SK-N-SH treated with all-trans-retinoic acid at 6 μM for 48 hours (cell line): ENCODE data around the gene LCN1.

Source experiments
- ATAC-seq: fragments of 200-7000 bp; cut with Tn5 transposase; 3 replicates; pipeline ENCODE4 v1.9.1; 2020; ENCODE audit warnings: mild to moderate bottlenecking, moderate library complexity
- ARNTL ChIP-seq: fragments of 450-650 bp; formaldehyde crosslinking; IDR thresholded peaks from 2 replicates; pipeline ENCODE4 v1.5.0; 2020; ENCODE audit warnings: low read depth, mild to moderate bottlenecking, moderate library complexity, borderline replicate concordance
- BACH2 ChIP-seq: fragments of 250-450 bp; sonication (Bioruptor Pico); IDR thresholded peaks from 2 replicates; pipeline ENCODE4 v1.9.0; 2021; ENCODE audit warnings: mild to moderate bottlenecking, borderline replicate concordance
- CREB5 ChIP-seq: fragments of 250-450 bp; sonication (Bioruptor Pico); IDR thresholded peaks from 2 replicates; pipeline ENCODE4 v1.5.1; 2020; ENCODE audit warnings: low read depth, mild to moderate bottlenecking, moderate library complexity
- CSDC2 ChIP-seq: fragments of 250-450 bp; sonication (Bioruptor Pico); IDR thresholded peaks from 2 replicates; pipeline ENCODE4 v1.5.0; 2020; ENCODE audit warnings: mild to moderate bottlenecking, moderate library complexity
- ESRRG ChIP-seq: fragments of 250-450 bp; sonication (Bioruptor Pico); IDR thresholded peaks from 2 replicates; pipeline ENCODE4 v1.6.1; 2021; ENCODE audit warnings: mild to moderate bottlenecking
- GLIS3 ChIP-seq: fragments of 250-450 bp; sonication (Bioruptor Pico); IDR thresholded peaks from 2 replicates; pipeline ENCODE4 v1.5.0; 2020; ENCODE audit warnings: mild to moderate bottlenecking, moderate library complexity
- ISL1 ChIP-seq: fragments of 250-450 bp; sonication (Bioruptor Pico); IDR thresholded peaks from 2 replicates; pipeline ENCODE4 v2.1.2; 2022; ENCODE audit warnings: mild to moderate bottlenecking, moderate library complexity
- OSR1 ChIP-seq: fragments of 250-450 bp; sonication (Bioruptor Pico); IDR thresholded peaks from 2 replicates; pipeline ENCODE4 v1.8.0; 2022; ENCODE audit warnings: moderate library complexity, mild to moderate bottlenecking, inconsistent platforms
- PATZ1 ChIP-seq: fragments of 250-450 bp; sonication (Bioruptor Pico); IDR thresholded peaks from 2 replicates; pipeline ENCODE4 v1.8.0; 2020; ENCODE audit warnings: mild to moderate bottlenecking, moderate library complexity, borderline replicate concordance
- PPARA ChIP-seq: fragments of 250-450 bp; sonication (Bioruptor Pico); IDR thresholded peaks from 2 replicates; pipeline ENCODE4 v1.5.0; 2020; ENCODE audit warnings: mild to moderate bottlenecking, borderline replicate concordance
- RARB ChIP-seq: fragments of 250-450 bp; sonication (Bioruptor Pico); IDR thresholded peaks from 2 replicates; pipeline ENCODE4 v1.8.0; 2021; ENCODE audit warnings: mild to moderate bottlenecking, moderate library complexity
- SNAI2 ChIP-seq: fragments of 250-450 bp; sonication (Bioruptor Pico); IDR thresholded peaks from 2 replicates; pipeline ENCODE4 v1.5.0; 2020; ENCODE audit warnings: mild to moderate bottlenecking, moderate library complexity
- TCF4 ChIP-seq: fragments of 250-450 bp; sonication (Bioruptor Pico); IDR thresholded peaks from 2 replicates; pipeline ENCODE4 v1.8.0; 2021; ENCODE audit warnings: mild to moderate bottlenecking, moderate library complexity, borderline replicate concordance
- TOX ChIP-seq: fragments of 250-450 bp; sonication (Bioruptor Pico); IDR thresholded peaks from 2 replicates; pipeline ENCODE4 v1.8.0; 2021; ENCODE audit warnings: mild to moderate bottlenecking, moderate library complexity, borderline replicate concordance
- ZC3H10 ChIP-seq: fragments of 250-450 bp; sonication (Bioruptor Pico); IDR thresholded peaks from 2 replicates; pipeline ENCODE4 v1.5.1; 2021; ENCODE audit warnings: mild to moderate bottlenecking, moderate library complexity
- ZFP3 ChIP-seq: fragments of 250-450 bp; sonication (Bioruptor Pico); IDR thresholded peaks from 2 replicates; pipeline ENCODE4 v1.5.0; 2020; ENCODE audit warnings: mild to moderate bottlenecking, moderate library complexity
- ZFP30 ChIP-seq: fragments of 450-650 bp; formaldehyde crosslinking; IDR thresholded peaks from 2 replicates; pipeline ENCODE4 v1.5.0; 2022; ENCODE audit warnings: mild to moderate bottlenecking, moderate library complexity
- ZNF565 ChIP-seq: fragments of 450-650 bp; formaldehyde crosslinking; conservative IDR thresholded peaks from 2 replicates; pipeline ENCODE4 v1.5.0; 2020; ENCODE audit warnings: low read depth, mild to moderate bottlenecking, moderate library complexity
- ZNF70 ChIP-seq: fragments of 450-650 bp; formaldehyde crosslinking; IDR thresholded peaks from 2 replicates; pipeline ENCODE4 v1.5.0; 2020; ENCODE audit warnings: mild to moderate bottlenecking, moderate library complexity
- ZNF8 ChIP-seq: fragments of 450-650 bp; formaldehyde crosslinking; IDR thresholded peaks from 2 replicates; pipeline ENCODE4 v1.5.0; 2020; ENCODE audit warnings: mild to moderate bottlenecking, moderate library complexity
- TF ChIP-seq, protein P1 (sequence below): fragments of 250-450 bp; sonication (Bioruptor Pico); IDR thresholded peaks from 2 replicates; pipeline ENCODE4 v1.8.0; 2021; ENCODE audit warnings: low read depth, mild to moderate bottlenecking, moderate library complexity, borderline replicate concordance
- TF ChIP-seq, protein P2 (sequence below): fragments of 250-450 bp; sonication (Bioruptor Pico); IDR thresholded peaks from 2 replicates; pipeline ENCODE4 v1.5.0; 2020; ENCODE audit warnings: mild to moderate bottlenecking, moderate library complexity

LCN1 gene

GRCh38 chr9:135562235-135562745 is 41.0 kb downstream of the LCN1 start:
- TF ChIP-seq ISL1, result no peak
- TF ChIP-seq, protein P1, sequence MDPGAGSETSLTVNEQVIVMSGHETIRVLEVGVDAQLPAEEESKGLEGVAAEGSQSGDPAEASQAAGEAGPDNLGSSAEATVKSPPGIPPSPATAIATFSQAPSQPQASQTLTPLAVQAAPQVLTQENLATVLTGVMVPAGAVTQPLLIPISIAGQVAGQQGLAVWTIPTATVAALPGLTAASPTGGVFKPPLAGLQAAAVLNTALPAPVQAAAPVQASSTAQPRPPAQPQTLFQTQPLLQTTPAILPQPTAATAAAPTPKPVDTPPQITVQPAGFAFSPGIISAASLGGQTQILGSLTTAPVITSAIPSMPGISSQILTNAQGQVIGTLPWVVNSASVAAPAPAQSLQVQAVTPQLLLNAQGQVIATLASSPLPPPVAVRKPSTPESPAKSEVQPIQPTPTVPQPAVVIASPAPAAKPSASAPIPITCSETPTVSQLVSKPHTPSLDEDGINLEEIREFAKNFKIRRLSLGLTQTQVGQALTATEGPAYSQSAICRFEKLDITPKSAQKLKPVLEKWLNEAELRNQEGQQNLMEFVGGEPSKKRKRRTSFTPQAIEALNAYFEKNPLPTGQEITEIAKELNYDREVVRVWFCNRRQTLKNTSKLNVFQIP (CRISPR knock-in tag), result no peak
- TF ChIP-seq ZNF565 (CRISPR knock-in tag), result no peak
- TF ChIP-seq ZC3H10 (CRISPR knock-in tag), result no peak
- TF ChIP-seq PATZ1, result no peak
- no peak for TF ChIP-seq RARB (CRISPR knock-in tag)
- TF ChIP-seq TCF4 (CRISPR knock-in tag), result no peak
- TF ChIP-seq CREB5 (CRISPR knock-in tag), result no peak
- no peak for TF ChIP-seq SNAI2 (CRISPR knock-in tag)
- no peak for TF ChIP-seq ZNF70
- no peak for TF ChIP-seq OSR1 (CRISPR knock-in tag)
- TF ChIP-seq TOX (CRISPR knock-in tag), result no peak
- TF ChIP-seq CSDC2, result no peak
- no peak for TF ChIP-seq GLIS3
- TF ChIP-seq ARNTL (CRISPR knock-in tag), result no peak
- no peak for ATAC-seq

DNA sequence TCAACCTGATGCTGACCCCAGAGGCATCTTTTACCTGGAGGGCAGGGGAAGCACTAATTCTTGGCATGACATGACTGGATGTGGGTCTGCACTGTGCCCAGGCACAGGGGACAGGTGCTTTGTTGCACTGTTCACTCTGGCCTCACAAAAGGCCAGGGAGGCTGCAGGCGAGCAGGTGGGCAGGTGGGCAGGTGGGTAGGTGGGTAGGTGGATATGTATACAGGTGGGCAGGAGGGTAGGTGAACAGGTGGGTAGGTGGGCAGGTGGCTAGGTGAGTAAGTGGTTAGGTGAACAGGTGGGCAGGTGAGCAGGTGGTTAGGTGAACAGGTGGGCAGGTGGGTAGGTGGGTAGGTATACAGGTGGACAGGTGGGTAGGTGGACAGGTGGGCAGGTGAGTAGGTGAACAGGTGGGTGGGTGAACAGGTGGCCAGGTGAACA is 41.8 kb downstream of the LCN1 start:
- no peak for ATAC-seq
- no peak for TF ChIP-seq OSR1 (CRISPR knock-in tag)
- no peak for TF ChIP-seq SNAI2 (CRISPR knock-in tag)
- TF ChIP-seq RARB (CRISPR knock-in tag), result no peak
- TF ChIP-seq TCF4 (CRISPR knock-in tag), result no peak
- no peak for TF ChIP-seq ESRRG (CRISPR knock-in tag)
- no peak for TF ChIP-seq ZNF8
- TF ChIP-seq ZFP30, result no peak
- TF ChIP-seq CSDC2, result no peak
- TF ChIP-seq ZNF70, result no peak
- no peak for TF ChIP-seq PPARA (CRISPR knock-in tag)
- TF ChIP-seq, protein P1 (CRISPR knock-in tag), result no peak

DNA sequence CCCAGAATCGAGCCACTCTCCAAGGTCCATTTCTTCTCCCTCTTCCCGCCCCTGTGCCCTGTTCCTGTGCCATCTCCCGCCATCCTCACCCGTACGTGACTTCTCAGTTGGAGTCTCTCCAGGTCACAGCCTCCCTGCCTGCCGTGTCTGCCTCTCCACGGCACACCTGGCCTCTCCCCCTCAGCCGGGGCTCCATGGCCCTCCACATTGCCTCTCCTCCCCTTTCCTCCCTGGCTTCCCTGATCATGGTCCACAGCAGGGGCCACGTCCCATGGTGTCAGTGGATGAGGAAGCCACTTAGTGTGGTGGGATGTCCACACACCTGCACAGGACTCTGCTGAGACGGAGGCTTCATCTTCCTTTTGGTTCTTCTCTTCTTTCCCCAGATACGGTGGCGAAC is 42.6 kb downstream of the LCN1 start:
- ATAC-seq, result no peak
- no peak for TF ChIP-seq PPARA (CRISPR knock-in tag)
- no peak for TF ChIP-seq OSR1 (CRISPR knock-in tag)
- TF ChIP-seq BACH2 (CRISPR knock-in tag), result no peak
- no peak for TF ChIP-seq CSDC2
- TF ChIP-seq ESRRG (CRISPR knock-in tag), result no peak
- TF ChIP-seq ZFP30, result no peak
- TF ChIP-seq, protein P2, sequence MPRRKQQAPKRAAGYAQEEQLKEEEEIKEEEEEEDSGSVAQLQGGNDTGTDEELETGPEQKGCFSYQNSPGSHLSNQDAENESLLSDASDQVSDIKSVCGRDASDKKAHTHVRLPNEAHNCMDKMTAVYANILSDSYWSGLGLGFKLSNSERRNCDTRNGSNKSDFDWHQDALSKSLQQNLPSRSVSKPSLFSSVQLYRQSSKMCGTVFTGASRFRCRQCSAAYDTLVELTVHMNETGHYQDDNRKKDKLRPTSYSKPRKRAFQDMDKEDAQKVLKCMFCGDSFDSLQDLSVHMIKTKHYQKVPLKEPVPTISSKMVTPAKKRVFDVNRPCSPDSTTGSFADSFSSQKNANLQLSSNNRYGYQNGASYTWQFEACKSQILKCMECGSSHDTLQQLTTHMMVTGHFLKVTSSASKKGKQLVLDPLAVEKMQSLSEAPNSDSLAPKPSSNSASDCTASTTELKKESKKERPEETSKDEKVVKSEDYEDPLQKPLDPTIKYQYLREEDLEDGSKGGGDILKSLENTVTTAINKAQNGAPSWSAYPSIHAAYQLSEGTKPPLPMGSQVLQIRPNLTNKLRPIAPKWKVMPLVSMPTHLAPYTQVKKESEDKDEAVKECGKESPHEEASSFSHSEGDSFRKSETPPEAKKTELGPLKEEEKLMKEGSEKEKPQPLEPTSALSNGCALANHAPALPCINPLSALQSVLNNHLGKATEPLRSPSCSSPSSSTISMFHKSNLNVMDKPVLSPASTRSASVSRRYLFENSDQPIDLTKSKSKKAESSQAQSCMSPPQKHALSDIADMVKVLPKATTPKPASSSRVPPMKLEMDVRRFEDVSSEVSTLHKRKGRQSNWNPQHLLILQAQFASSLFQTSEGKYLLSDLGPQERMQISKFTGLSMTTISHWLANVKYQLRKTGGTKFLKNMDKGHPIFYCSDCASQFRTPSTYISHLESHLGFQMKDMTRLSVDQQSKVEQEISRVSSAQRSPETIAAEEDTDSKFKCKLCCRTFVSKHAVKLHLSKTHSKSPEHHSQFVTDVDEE (CRISPR knock-in tag), result no peak
- TF ChIP-seq ZNF565 (CRISPR knock-in tag), result no peak
- no peak for TF ChIP-seq ZNF8
- TF ChIP-seq ARNTL (CRISPR knock-in tag), result no peak
- TF ChIP-seq, protein P1 (CRISPR knock-in tag), result no peak
- no peak for TF ChIP-seq ZNF70
- TF ChIP-seq GLIS3, result no peak
- TF ChIP-seq PATZ1, result no peak
- no peak for TF ChIP-seq ZC3H10 (CRISPR knock-in tag)
- no peak for TF ChIP-seq ISL1
- no peak for TF ChIP-seq TCF4 (CRISPR knock-in tag)
- TF ChIP-seq ZFP3, result no peak
